Spleen (tissue), 11 donors: ENCODE results near the gene FLII. TPM values are rescaled to one million over a fixed set of nuclear protein-coding genes. Genes with fewer than 3 reads are reported as not detected.

Experiments used
- DNase-seq: peaks from one replicate; pipeline ENCODE4 v3.0.0-alpha.2; 2020
- H3K27ac ChIP-seq, 8 donors: fragments of 200-600 bp; sonication (generic) in 7 of 8; 1 replicate in 4 of 8; 2 replicates in 4 of 8; pipeline versions ENCODE4 v1.5.0 to v1.8.0; 2016 to 2021; ENCODE audit warnings: inconsistent platforms in 4 of 8, mild to moderate bottlenecking in 4 of 8, moderate library complexity in 1 of 8
- H3K27me3 ChIP-seq, 7 donors: fragments of 200-600 bp; sonication (generic) in 6 of 7; replicated peaks in 1 of 7; 1 replicate in 4 of 7; 2 replicates in 3 of 7; pipeline versions ENCODE4 v1.5.0 to v1.8.0; 2016 to 2021; ENCODE audit warnings: inconsistent platforms in 3 of 7, mild to moderate bottlenecking in 1 of 7
- H3K36me3 ChIP-seq, 6 donors: fragments of 200-600 bp; sonication (generic) in 5 of 6; 1 replicate in 4 of 6; 2 replicates in 2 of 6; pipeline versions ENCODE4 v1.5.0 to v1.8.0; 2016 to 2021; ENCODE audit warnings: inconsistent platforms in 2 of 6
- H3K4me1 ChIP-seq, 6 donors: fragments of 200-600 bp; sonication (generic) in 5 of 6; 1 replicate in 3 of 6; 2 replicates in 3 of 6; pipeline versions ENCODE4 v1.5.0 to v1.8.0; 2016 to 2021; ENCODE audit warnings: inconsistent platforms in 3 of 6
- H3K4me3 ChIP-seq, 8 donors: fragments of 200-600 bp; sonication (generic) in 7 of 8; 1 replicate in 4 of 8; 2 replicates in 4 of 8; pipeline versions ENCODE4 v1.5.0 to v1.8.0; 2016 to 2021; ENCODE audit warnings: inconsistent platforms in 4 of 8, mild to moderate bottlenecking in 4 of 8, moderate library complexity in 2 of 8
- H3K9me3 ChIP-seq, 8 donors: fragments of 200-600 bp; sonication (generic) in 7 of 8; 1 replicate in 4 of 8; 2 replicates in 4 of 8; pipeline versions ENCODE4 v1.5.0 to v1.8.0; 2016 to 2021; ENCODE audit warnings: inconsistent platforms in 4 of 8
- CTCF ChIP-seq, 11 experiments: fragments of 200-600 bp in 7 of 11; fragments of 450-650 bp in 4 of 11; sonication (generic) in 4 of 11; IDR thresholded peaks in 8 of 11; conservative IDR thresholded peaks in 3 of 11; 1 replicate in 7 of 11; 2 replicates in 4 of 11; pipeline versions ENCODE4 v1.4.0 to v1.8.0; 2016 to 2021; ENCODE audit warnings: antibody characterized with exemption in 11 of 11, inconsistent platforms in 4 of 11, mild to moderate bottlenecking in 1 of 11
- POLR2A ChIP-seq, 3 donors: fragments of 450-650 bp; IDR thresholded peaks; one replicate each; pipeline ENCODE4 v1.5.1; 2017; ENCODE audit warnings: antibody characterized with exemption in 3 of 3, mild to moderate bottlenecking in 1 of 3
- POLR2AphosphoS5 ChIP-seq, 3 donors: sonication (generic); formaldehyde crosslinking; IDR thresholded peaks; one replicate each; pipeline ENCODE4 v1.5.1; 2017; ENCODE audit warnings: antibody characterized with exemption in 3 of 3
- WGBS, 5 donors: extraction: QIAGEN DNeasy Blood & Tissue Kit in 3 of 5; methylation state at CpG; one replicate each; pipeline versions ENCODE4 v1.1.5 to v1.1.7; 2013 to 2018; 5-methylcytosine and 5-hydroxymethylcytosine counted together
- intact Hi-C: fragments of 100-400 bp; cut with DNase I; formaldehyde crosslinking; loops from one replicate; pipeline ENCODE4 v1.15.0; 2023; ENCODE audit warnings: low total_unique reads
- polyA plus RNA-seq, 3 donors: library from polyadenylated mRNA; stranded (reverse); fragments of 200-250 nt; gene quantifications; one replicate each; pipeline ENCODE4 v1.2.1, GENCODE V29; 2013
- total RNA-seq, 7 donors: library from RNA; depleted of rRNA in 3 of 7; stranded (reverse); fragments of >200 nt in 3 of 7; fragmentation: NEBNext Ultra II Directional in 4 of 7; extraction: Animal tissue kit (Norgen Biotek cat#: 25700) in 4 of 7; gene quantifications; one replicate each; pipeline versions ENCODE4 v1.1.0 to v1.2.1, GENCODE V29; 2016 to 2021
- donor health status: healthy with polysubstance abuse.
- donor health status: DM: no; HTN: no; CAD: no; lungs with moderate emphysema.
- donor health status: DM: no; HTN: no; CAD: no.
- donor health status: Bipolar disorder and iron deficiency.
- donor health status: healthy.
- donor health status: DM: no; HTN: no; CAD: no.
- donor health status: DM: yes; HTN: yes; CAD: no.

Gene FLII
- total and polyA plus RNA-seq, 10 donors, result 143 to 346 (median 280) TPM

- Histone ChIP-seq H3K36me3 (peaks cover 0 to 100% (median 57%) of the 10 kb centered on the region in 6 donors), H3K27ac (no peak overlapping the region), H3K4me3 (no peak overlapping the region), H3K4me1 (no peaks in the 10 kb centered on the region), H3K9me3 (no peaks in the 10 kb centered on the region), H3K27me3 (no peaks in the 10 kb centered on the region)
- 93 to 97% (median 94%) methylated on average over 20 of the region's 20 CpGs; no CpG with 5 or more reads in 1 of the 5 donors for WGBS, 5 donors
- intact Hi-C loops, result no loop called here
- TF ChIP-seq POLR2A (IDR thresholded peaks at IDR 0.05) (no peak), CTCF (IDR thresholded peaks at IDR 0.05 in 8 of 11, conservative IDR thresholded peaks at IDR 0.05 in 3 of 11) (no peak), POLR2AphosphoS5 (IDR thresholded peaks at IDR 0.05) (no peak)
- DNase-seq, result no peak
Measured at GRCh38 chr17:18237461-18237860, 21.1 kb downstream of the FLII start.

GRCh38 chr17:18236494-18236893, 22.0 kb downstream of the FLII start:
- H3K4me3 ChIP-seq, result no peak overlapping the region
- WGBS, 5 donors, result 86 to 96% (median 92%) methylated on average over 8 to 18 of the region's 18 CpGs
- no peak for DNase-seq
- H3K27ac ChIP-seq, result no peak overlapping the region
- H3K9me3 ChIP-seq, result no peaks in the 10 kb centered on the region
- no peaks in the 10 kb centered on the region for H3K4me1 ChIP-seq
- peaks cover 0 to 98% (median 51%) of the 10 kb centered on the region in 6 donors for H3K36me3 ChIP-seq
- no peaks in the 10 kb centered on the region for H3K27me3 ChIP-seq
- intact Hi-C loops, result no loop called here
- no peak for TF ChIP-seq POLR2AphosphoS5 (IDR thresholded peaks at IDR 0.05)
- no peak for TF ChIP-seq POLR2A (IDR thresholded peaks at IDR 0.05)
- TF ChIP-seq CTCF (IDR thresholded peaks at IDR 0.05 in 8 of 11, conservative IDR thresholded peaks at IDR 0.05 in 3 of 11), result no peak

GRCh38 chr17:18235743-18236256, 22.7 kb downstream of the FLII start:
- WGBS, 5 donors, result 66 to 84% (median 73%) methylated on average over 7 to 14 of the region's 14 CpGs
- H3K4me3 ChIP-seq, result no peak overlapping the region
- peaks cover 0 to 91% (median 46%) of the 10 kb centered on the region in 6 donors for H3K36me3 ChIP-seq
- no peak overlapping the region for H3K27ac ChIP-seq
- H3K9me3 ChIP-seq, result no peaks in the 10 kb centered on the region
- intact Hi-C loops, result no loop called here
- no peaks in the 10 kb centered on the region for H3K27me3 ChIP-seq
- no peak for TF ChIP-seq POLR2A (IDR thresholded peaks at IDR 0.05)
- no peaks in the 10 kb centered on the region for H3K4me1 ChIP-seq
- no peak for DNase-seq

- WGBS, 5 donors, result 95 to 97% (median 97%) methylated on average over 18 to 22 of the region's 22 CpGs
- no peak overlapping the region for H3K27ac ChIP-seq
- DNase-seq, result no peak
- H3K9me3 ChIP-seq, result no peaks in the 10 kb centered on the region
- intact Hi-C loops, result no loop called here
- H3K4me1 ChIP-seq, result no peaks in the 10 kb centered on the region
- H3K27me3 ChIP-seq, result no peaks in the 10 kb centered on the region
- no peak overlapping the region for H3K4me3 ChIP-seq
- TF ChIP-seq POLR2AphosphoS5 (IDR thresholded peaks at IDR 0.05) (no peak), POLR2A (IDR thresholded peaks at IDR 0.05) (no peak), CTCF (IDR thresholded peaks at IDR 0.05 in 8 of 11, conservative IDR thresholded peaks at IDR 0.05 in 3 of 11) (no peak)
- H3K36me3 ChIP-seq, result peaks cover 0 to 82% (median 44%) of the 10 kb centered on the region in 6 donors
Measured at GRCh38 chr17:18234853-18235380, 23.6 kb downstream of the FLII start.
